ENCODE results near the gene ENOX2. TPM values are rescaled to one million over a fixed set of nuclear protein-coding genes. Genes with fewer than 3 reads are reported as not detected.

Gene ENOX2
- total and polyA plus RNA-seq, 2 of the 13 experiments (the other 11 are each of a cell fraction or from before 2014, with no cell fraction given): 5.9 to 8.5 TPM

GRCh38 chrX:130647468-130647867 is 255.5 kb downstream of the ENOX2 start (continued):
- no peak for TF ChIP-seq TRIM22 (IDR thresholded peaks at IDR 0.05)

DNA sequence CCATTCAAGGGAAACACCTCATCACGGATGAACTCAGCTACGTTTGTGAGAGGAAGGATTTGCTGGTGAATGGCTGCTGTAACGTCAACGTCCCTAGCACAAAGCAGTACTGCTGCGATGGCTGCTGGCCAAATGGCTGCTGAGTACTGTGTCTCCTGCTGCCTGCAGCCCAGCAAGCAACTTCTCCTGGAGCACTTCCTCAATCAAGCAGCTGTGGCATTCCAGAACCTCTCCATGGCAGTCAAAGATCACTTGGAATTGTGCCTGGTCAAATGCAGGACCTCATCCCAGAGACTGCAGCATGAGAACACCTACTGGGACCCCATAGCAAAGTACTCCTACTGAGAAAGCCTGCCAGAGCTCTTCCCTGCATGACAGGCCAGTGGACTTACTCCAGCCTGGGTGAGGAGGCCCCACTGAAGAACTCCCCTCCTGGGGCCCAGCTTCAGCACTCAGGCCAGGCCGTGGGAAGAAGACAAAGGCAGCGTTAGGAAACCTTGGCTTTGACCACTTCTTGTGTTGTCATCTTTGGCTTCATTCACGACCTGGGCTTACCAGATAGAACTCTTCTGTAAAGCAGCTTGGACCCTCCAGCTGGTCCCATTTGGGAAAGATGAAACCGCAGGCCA is 256.9 kb downstream of the ENOX2 start:
- in situ Hi-C loops (cut with HindIII; ENCODE audit: extremely low pct_ligation_motif_present, low pct_unique_long_range_greater_than_20kb): no loop called here
- peak; percentile 78 for ATAC-seq
- TF ChIP-seq ZNF20 (CRISPR knock-in tag; IDR thresholded peaks at IDR 0.05): no peak
- no peak for TF ChIP-seq SRSF4 (IDR thresholded peaks at IDR 0.05; ENCODE audit: low read depth, low read length, poor library complexity, severe bottlenecking)
- TF ChIP-seq ZNF768 (CRISPR knock-in tag; IDR thresholded peaks at IDR 0.05): no peak
- no peak for TF ChIP-seq HMGA1 (CRISPR knock-in tag; conservative IDR thresholded peaks at IDR 0.05)
- TF ChIP-seq ZNF670 (CRISPR knock-in tag; IDR thresholded peaks at IDR 0.05; ENCODE audit: borderline replicate concordance): no peak
- TF ChIP-seq LCORL (IDR thresholded peaks at IDR 0.05): no peak
- no peak for TF ChIP-seq LCORL (CRISPR knock-in tag; IDR thresholded peaks at IDR 0.05)
- TF ChIP-seq AGO1 (IDR thresholded peaks at IDR 0.05; ENCODE audit: low read depth, low read length, poor library complexity, severe bottlenecking): no peak
- peak; percentile 49; the same call in 1 of the 2 replicates for TF ChIP-seq ZNF263 (CRISPR knock-in tag; IDR thresholded peaks at IDR 0.05)
- TF ChIP-seq ZNF12 (CRISPR knock-in tag; IDR thresholded peaks at IDR 0.05): peak; percentile 74
- TF ChIP-seq TARDBP (CRISPR knock-in tag; IDR thresholded peaks at IDR 0.05): no peak
- no peak for TF ChIP-seq IRF1 (CRISPR knock-in tag; IDR thresholded peaks at IDR 0.05; ENCODE audit: low read depth)
- peak; percentile 41; the same call in 1 of the 2 replicates for TF ChIP-seq HNF4A (CRISPR knock-in tag; IDR thresholded peaks at IDR 0.05)
- TF ChIP-seq ZNF687 (CRISPR knock-in tag; IDR thresholded peaks at IDR 0.05): peak; percentile 35
- no peak for TF ChIP-seq ZNF234 (CRISPR knock-in tag; conservative IDR thresholded peaks at IDR 0.05)
- no peak for TF ChIP-seq CHCHD3 (CRISPR knock-in tag; IDR thresholded peaks at IDR 0.05)
- no peak for TF ChIP-seq ZNF230 (CRISPR knock-in tag; IDR thresholded peaks at IDR 0.05)
- no peak for TF ChIP-seq SMARCC2 (IDR thresholded peaks at IDR 0.05)

More for the DNA sequence above, 256.9 kb downstream of the ENOX2 start:
- Histone ChIP-seq H3K4me2 (ENCODE audit: low read depth, low read length) (no peak overlapping the region), H3K36me3 (replicated peaks in 1 of 2; ENCODE audit: control insufficient read depth in 1 of 2, insufficient read depth in 2 of 2, low read length in 2 of 2) (no peaks in the 10 kb centered on the region), H3K4me3 (replicated peaks in 1 of 3; ENCODE audit: insufficient read depth in 1 of 3, low read depth in 2 of 3, low read length in 3 of 3) (no peak overlapping the region), H3K9me3 (ENCODE audit: low read length) (no peaks in the 10 kb centered on the region), H3K27me3 (ENCODE audit: control insufficient read depth in 1 of 2, insufficient read depth in 2 of 2, low read length in 2 of 2) (no peaks in the 10 kb centered on the region), H4K20me1 (ENCODE audit: insufficient read depth, low read length) (no peaks in the 10 kb centered on the region), H3K79me2 (ENCODE audit: insufficient read depth, low read length) (no peaks in the 10 kb centered on the region), H3K27ac (ENCODE audit: extremely low read length, insufficient read depth, low read length) (no peak overlapping the region), H3K9ac (ENCODE audit: insufficient read depth, low read depth, low read length) (no peak overlapping the region), H2AFZ (ENCODE audit: low read length) (no peak overlapping the region), H3K4me1 (ENCODE audit: insufficient read depth, low read length) (peaks cover 8% of the 10 kb centered on the region)
- FAIRE-seq (peak; percentile 36), DNase-seq (ENCODE audit: low spot score) (peak; percentile 27)
- ChIA-PET POLR2A (no interaction called here), CTCF (ENCODE audit: low intra/inter-chr PET ratio, low total read pairs) (no interaction called here)
- no TSS peak for BruUV-seq (replicated peaks)
- intact Hi-C loops (cut with micrococcal nuclease; ENCODE audit: unreplicated experiment): no loop called here
- WGBS (ENCODE audit: low lambda C conversion rate): 89% methylated on average over 3 of the region's 9 CpGs

All from HepG2 (cell line).